ENCODE results near the gene IRX6.

Gene IRX6

DNA sequence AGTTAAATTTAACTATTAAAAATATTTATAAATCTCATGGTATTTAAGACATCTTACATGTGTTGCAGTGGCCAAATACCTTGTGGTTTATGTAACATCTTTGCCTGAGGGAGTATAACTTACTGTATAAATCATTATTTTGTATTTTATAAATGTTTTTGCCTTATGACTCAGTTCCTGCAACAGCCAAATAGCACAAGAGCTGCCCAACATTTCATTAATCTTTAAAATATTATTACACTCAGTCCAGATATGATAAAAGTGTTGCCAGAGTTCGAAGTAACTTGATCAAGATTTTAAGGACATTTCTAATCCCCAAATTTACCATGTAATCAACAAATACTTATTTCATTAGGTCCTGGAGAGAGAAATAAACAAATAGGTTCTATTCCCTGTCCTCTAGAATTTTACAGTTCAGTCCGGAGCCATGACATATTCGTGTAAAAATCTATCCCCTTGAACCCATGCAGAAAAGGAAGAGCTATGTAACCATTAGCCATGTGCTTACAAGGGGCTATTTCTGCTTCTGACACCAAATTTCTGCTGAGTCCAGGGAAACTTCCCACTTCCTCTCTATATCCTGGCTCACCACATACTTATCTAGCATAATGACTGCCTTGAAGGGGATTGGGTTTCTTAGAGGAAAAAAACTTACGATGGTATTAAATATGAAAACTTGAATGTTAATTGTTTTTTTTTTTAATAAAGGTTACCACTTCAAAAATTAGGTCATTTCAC, 44.0 kb downstream of the IRX6 start:
- no peak for DNase-seq (ENCODE audit: low spot score)

DNA sequence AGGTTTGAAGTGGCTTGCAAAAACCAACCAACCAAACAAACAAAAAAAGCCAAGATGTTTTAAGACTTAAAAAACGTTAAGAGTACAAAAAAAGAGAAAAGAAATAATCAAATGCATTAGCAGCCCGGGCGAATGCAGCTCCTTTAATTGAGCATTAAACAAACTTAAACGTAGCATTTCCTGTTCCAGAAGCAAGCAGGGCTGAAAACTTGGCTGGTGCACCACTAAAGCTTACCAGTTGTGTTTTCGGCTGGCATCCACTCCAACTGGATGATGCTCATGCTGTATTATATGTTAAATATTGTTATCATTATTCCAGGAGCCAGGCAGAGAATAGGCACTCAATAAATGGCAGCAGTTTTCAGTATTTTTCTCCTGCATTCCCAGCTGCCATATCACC, 45.1 kb downstream of the IRX6 start:
- DNase-seq (ENCODE audit: low spot score), result no peak

GRCh38 chr16:55370762-55371482, 46.9 kb downstream of the IRX6 start:
- peak; percentile 48 for DNase-seq (ENCODE audit: low spot score)

GRCh38 chr16:55372792-55373488, 48.9 kb downstream of the IRX6 start:
- DNase-seq (ENCODE audit: low spot score), result no peak

GRCh38 chr16:55373489-55373832, 49.5 kb downstream of the IRX6 start:
- DNase-seq (ENCODE audit: low spot score), result no peak

GRCh38 chr16:55376045-55376444, 52.0 kb downstream of the IRX6 start:
- DNase-seq (ENCODE audit: low spot score), result no peak

DNA sequence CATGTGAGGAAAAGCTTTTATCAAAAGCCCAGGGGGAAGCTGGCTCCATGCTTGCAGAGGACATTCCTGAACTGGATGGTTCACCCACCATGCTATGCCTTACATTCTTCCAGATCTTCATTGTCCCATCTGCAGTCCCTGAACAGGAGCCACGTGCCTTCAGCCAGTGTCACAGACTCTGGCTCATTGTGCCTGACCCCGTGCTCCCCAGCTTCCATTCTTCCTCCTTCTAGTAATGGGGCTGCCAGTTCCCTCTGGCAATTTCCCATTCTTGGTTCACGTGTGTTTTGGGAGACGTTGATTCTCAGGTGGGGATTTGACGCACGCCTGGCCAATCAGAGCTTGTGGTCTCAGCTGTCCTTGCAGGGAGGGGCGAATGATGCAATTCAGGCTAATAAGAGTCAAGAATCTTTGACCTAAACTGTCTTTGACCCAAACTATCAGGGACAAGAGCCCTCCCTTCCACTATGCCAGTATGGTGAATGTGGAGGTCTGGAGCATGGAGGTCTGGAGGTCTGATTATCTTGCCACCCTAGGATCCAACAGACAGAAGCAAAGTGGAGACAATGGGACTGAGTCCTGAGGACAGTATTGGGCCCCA, 52.7 kb downstream of the IRX6 start:
- no peak for DNase-seq (ENCODE audit: low spot score)

GRCh38 chr16:55377840-55378239, 53.8 kb downstream of the IRX6 start:
- no peak for DNase-seq (ENCODE audit: low spot score)

DNA sequence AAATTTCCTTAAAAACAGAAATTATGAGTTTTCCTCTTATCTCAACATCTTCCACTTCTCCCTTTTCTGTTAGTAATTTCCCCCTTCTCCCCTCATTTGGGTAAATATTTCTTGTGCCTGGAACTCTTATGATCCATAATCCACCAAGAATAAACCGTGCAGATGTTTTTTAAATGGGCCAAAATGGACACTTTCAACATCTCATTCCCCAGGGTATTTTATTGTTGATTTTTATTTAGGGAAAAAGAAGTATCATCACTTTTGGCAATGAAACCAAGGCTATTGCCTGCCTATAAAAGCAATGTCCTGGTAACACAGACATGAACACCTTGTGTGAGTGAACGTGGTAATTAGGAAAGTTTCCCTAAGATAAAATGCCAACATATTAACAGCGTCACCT, 54.6 kb downstream of the IRX6 start:
- no peak for DNase-seq (ENCODE audit: low spot score)

- DNase-seq (ENCODE audit: low spot score), result no peak
These were observed 55.4 kb downstream of the IRX6 start for GRCh38 chr16:55379371-55379770.

DNA sequence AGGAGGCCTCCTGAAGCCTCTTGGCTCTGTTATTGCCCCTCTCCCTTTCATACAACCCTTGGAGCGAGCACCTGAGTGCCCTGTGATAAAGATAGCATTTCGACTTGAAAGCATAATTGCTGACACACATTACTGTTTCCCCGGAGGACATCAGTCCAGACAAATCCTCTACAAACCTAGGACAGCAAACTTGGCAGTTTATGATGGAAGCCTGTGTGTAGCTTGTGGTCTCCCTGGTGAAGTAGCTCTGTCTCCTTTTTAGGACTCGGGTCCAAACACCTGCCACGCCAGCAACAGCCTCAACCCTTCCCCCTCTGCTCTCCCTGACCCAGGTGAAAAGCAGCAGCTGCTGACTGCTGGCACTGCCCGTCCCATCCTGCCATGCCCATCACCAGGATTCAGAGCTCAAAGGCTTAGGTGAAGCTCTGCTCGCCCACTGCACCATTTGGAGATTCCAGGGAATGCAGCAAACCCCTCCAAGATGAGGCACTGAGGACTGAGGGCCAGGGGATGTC, 55.9 kb downstream of the IRX6 start:
- DNase-seq (ENCODE audit: low spot score), result no peak
